Neural cell (in vitro differentiated cells): Measurements from ENCODE around the gene CRHR1. TPM values are rescaled to one million over a fixed set of nuclear protein-coding genes. Genes with fewer than 3 reads are reported as not detected.

Experiments used
- H2AFZ ChIP-seq: fragments of 200-600, 300-800 bp; sonication (generic), shearing (Covaris generic); 2 replicates; pipeline ENCODE4 v1.6.0; 2014; ENCODE audit warnings: low read depth, mild to moderate bottlenecking, antibody characterized with exemption, low read length, moderate library complexity
- H3F3A ChIP-seq: fragments of 200-600 bp; shearing (Covaris generic); 2 replicates; pipeline ENCODE4 v1.6.1; 2016; ENCODE audit warnings: mild to moderate bottlenecking, moderate library complexity, mixed read lengths, antibody characterized with exemption, low read length; ENCODE audit not compliant: insufficient read depth, poor library complexity, severe bottlenecking
- H3K27ac ChIP-seq: fragments of 200-600, 300-800 bp; sonication (generic), shearing (Covaris generic); 2 replicates; pipeline ENCODE4 v1.5.1; 2014; ENCODE audit warnings: mild to moderate bottlenecking, low read length, moderate library complexity
- H3K27me3 ChIP-seq: fragments of 300-800, 200-600 bp; sonication (generic), shearing (Covaris generic); 2 replicates; pipeline ENCODE4 v1.6.0; 2014; ENCODE audit warnings: mild to moderate bottlenecking, low read depth, low read length, moderate library complexity; ENCODE audit not compliant: insufficient read depth
- H3K36me3 ChIP-seq: fragments of 300-800, 200-600 bp; sonication (generic), shearing (Covaris generic); 2 replicates; pipeline ENCODE4 v1.5.1; 2014; ENCODE audit warnings: mild to moderate bottlenecking, antibody characterized with exemption, low read length, moderate library complexity; ENCODE audit not compliant: insufficient read depth
- H3K4me2 ChIP-seq: fragments of 300-800, 200-600 bp; sonication (generic), shearing (Covaris generic); 2 replicates; pipeline ENCODE4 v1.6.0; 2014; ENCODE audit warnings: mild to moderate bottlenecking, low read length
- H3K4me3 ChIP-seq: fragments of 300-800, 200-600 bp; sonication (generic), shearing (Covaris generic); 2 replicates; pipeline ENCODE4 v1.5.1; 2014; ENCODE audit warnings: mild to moderate bottlenecking, low read length, moderate library complexity
- H3K79me2 ChIP-seq: fragments of 200-600 bp; shearing (Covaris generic); replicated peaks from 2 replicates; pipeline ENCODE4 v1.6.0; 2014; ENCODE audit warnings: mild to moderate bottlenecking, low read length, moderate library complexity; ENCODE audit not compliant: insufficient read depth
- H3K9ac ChIP-seq: fragments of 300-800, 200-600 bp; sonication (generic), shearing (Covaris generic); 2 replicates; pipeline ENCODE4 v1.6.1; 2016; ENCODE audit warnings: mild to moderate bottlenecking, low read length, mixed read lengths
- H3K9me2 ChIP-seq: fragments of 200-600 bp; shearing (Covaris generic); 2 replicates; pipeline ENCODE4 v1.6.1; 2016; ENCODE audit warnings: mild to moderate bottlenecking, low read length, mixed read lengths; ENCODE audit not compliant: insufficient read depth
- H3K9me3 ChIP-seq: fragments of 200-600, 300-800 bp; sonication (generic), shearing (Covaris generic); 2 replicates; pipeline ENCODE4 v1.6.1; 2016; ENCODE audit warnings: mild to moderate bottlenecking, mixed run types, low read length, moderate library complexity, mixed read lengths
- H4K20me1 ChIP-seq: fragments of 200-600 bp; shearing (Covaris generic); 2 replicates; pipeline ENCODE4 v1.6.1; 2016; ENCODE audit warnings: mild to moderate bottlenecking, mixed run types; ENCODE audit not compliant: insufficient read depth
- CTCF ChIP-seq: fragments of 450-650 bp; IDR thresholded peaks from 2 replicates; pipeline ENCODE4 v1.5.1; 2014; ENCODE audit warnings: antibody characterized with exemption, mild to moderate bottlenecking, moderate library complexity; ENCODE audit not compliant: poor library complexity, severe bottlenecking
- EP300 ChIP-seq: fragments of 450-650 bp; conservative IDR thresholded peaks from 2 replicates; pipeline ENCODE4 v1.6.1; 2014; ENCODE audit warnings: antibody characterized with exemption, mild to moderate bottlenecking, moderate library complexity; ENCODE audit not compliant: poor library complexity, severe bottlenecking
- EZH2 ChIP-seq: fragments of 200-600, 300-800 bp; shearing (Covaris generic), sonication (generic); IDR thresholded peaks from 2 replicates; pipeline ENCODE4 v1.6.1; 2014; ENCODE audit warnings: antibody characterized with exemption, low read length, borderline replicate concordance, mild to moderate bottlenecking; ENCODE audit not compliant: insufficient read depth, poor library complexity, severe bottlenecking
- MXI1 ChIP-seq: fragments of 450-650 bp; conservative IDR thresholded peaks from 2 replicates; pipeline ENCODE4 v1.6.1; 2014; ENCODE audit warnings: antibody characterized with exemption, mild to moderate bottlenecking; ENCODE audit not compliant: poor library complexity, severe bottlenecking
- POLR2AphosphoS5 ChIP-seq: IDR thresholded peaks from 2 replicates; pipeline ENCODE4 v1.6.1; 2012
- RAD21 ChIP-seq: fragments of 450-650 bp; conservative IDR thresholded peaks from 2 replicates; pipeline ENCODE4 v1.6.1; 2014; ENCODE audit warnings: antibody characterized with exemption, mild to moderate bottlenecking, moderate library complexity
- REST ChIP-seq: IDR thresholded peaks from 2 replicates; pipeline ENCODE4 v1.6.1; 2012; ENCODE audit warnings: borderline replicate concordance
- SMC3 ChIP-seq: fragments of 450-650 bp; conservative IDR thresholded peaks from 2 replicates; pipeline ENCODE4 v1.6.1; 2014; ENCODE audit warnings: antibody characterized with exemption, mild to moderate bottlenecking, moderate library complexity; ENCODE audit not compliant: poor library complexity
- TAF1 ChIP-seq: IDR thresholded peaks from 2 replicates; pipeline ENCODE4 v1.6.1; 2012; ENCODE audit warnings: low read depth
- polyA plus RNA-seq: library from polyadenylated mRNA; depleted of rRNA; stranded (reverse); fragments of >200 nt; gene quantifications from 2 replicates; pipeline ENCODE4 v1.2.3, GENCODE V29; 2014

CRHR1 gene
- polyA plus RNA-seq, 1 donor from 2014 or later = 4.5 TPM

GRCh38 chr17:45850011-45850410 lies 65.9 kb downstream of the CRHR1 start:
- Histone ChIP-seq H3K27me3 (no peaks in the 10 kb centered on the region), H3K36me3 (no peaks in the 10 kb centered on the region), H3F3A (no peaks in the 10 kb centered on the region), H4K20me1 (no peaks in the 10 kb centered on the region), H3K9me3 (no peaks in the 10 kb centered on the region), H3K9ac (no peak overlapping the region), H3K4me2 (no peak overlapping the region), H3K79me2 (no peaks in the 10 kb centered on the region), H3K4me3 (no peak overlapping the region), H3K9me2 (no peaks in the 10 kb centered on the region), H2AFZ (no peak overlapping the region), H3K27ac (no peak overlapping the region)
- TF ChIP-seq POLR2AphosphoS5 (no peak), CTCF (no peak), REST (no peak), EP300 (no peak), EZH2 (no peak), RAD21 (no peak), SMC3 (no peak), TAF1 (no peak), MXI1 (no peak)

- Histone ChIP-seq H3K9ac (no peak overlapping the region), H3K9me3 (no peaks in the 10 kb centered on the region), H3K36me3 (no peaks in the 10 kb centered on the region), H3K27me3 (no peaks in the 10 kb centered on the region), H3K4me3 (no peak overlapping the region), H3K27ac (no peak overlapping the region), H3K79me2 (no peaks in the 10 kb centered on the region), H3K9me2 (no peaks in the 10 kb centered on the region), H3K4me2 (no peak overlapping the region), H3F3A (no peaks in the 10 kb centered on the region), H4K20me1 (no peaks in the 10 kb centered on the region), H2AFZ (no peak overlapping the region)
- no peak for TF ChIP-seq EZH2
- no peak for TF ChIP-seq REST
- no peak for TF ChIP-seq EP300
- TF ChIP-seq POLR2AphosphoS5 = no peak
- no peak for TF ChIP-seq TAF1
- no peak for TF ChIP-seq SMC3
- TF ChIP-seq CTCF = no peak
- TF ChIP-seq RAD21 = no peak
- TF ChIP-seq MXI1 = no peak
Observed at GRCh38 chr17:45850468-45850867, 66.3 kb downstream of the CRHR1 start.
